GM21528 (cell line): ENCODE results near the gene MYOCD.

Experiments used
- ATAC-seq: cut with Tn5 transposase; IDR thresholded peaks from one replicate; pipeline ENCODE4 v1.9.1; 2021; ENCODE audit warnings: mild to moderate bottlenecking, moderate library complexity; ENCODE audit not compliant: unreplicated experiment, low FRiP score

Gene MYOCD

GRCh38 chr17:12706070-12706469, 40.4 kb downstream of the MYOCD start:
- no peak for ATAC-seq

DNA sequence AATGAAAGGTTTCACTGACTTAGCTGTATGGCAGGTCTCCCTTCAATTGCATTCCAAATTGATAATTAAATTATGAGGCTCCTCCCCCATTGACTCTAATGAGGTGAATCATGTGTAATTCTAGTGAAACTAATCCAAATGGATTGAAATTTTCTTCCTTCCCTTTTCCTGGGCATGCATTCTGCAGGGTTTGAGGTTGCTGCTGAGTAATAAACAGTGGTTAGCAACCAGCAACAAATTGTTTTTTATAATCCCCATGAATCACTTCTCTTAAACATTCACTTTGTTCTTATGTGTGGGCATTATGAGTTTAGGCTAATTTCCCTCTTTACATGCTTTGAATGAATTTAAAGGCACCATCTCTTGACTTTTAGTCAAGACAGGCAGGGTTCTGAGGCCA, 43.4 kb downstream of the MYOCD start:
- no peak for ATAC-seq

- ATAC-seq: no peak
Measured at GRCh38 chr17:12712415-12712814, 46.7 kb downstream of the MYOCD start.

DNA sequence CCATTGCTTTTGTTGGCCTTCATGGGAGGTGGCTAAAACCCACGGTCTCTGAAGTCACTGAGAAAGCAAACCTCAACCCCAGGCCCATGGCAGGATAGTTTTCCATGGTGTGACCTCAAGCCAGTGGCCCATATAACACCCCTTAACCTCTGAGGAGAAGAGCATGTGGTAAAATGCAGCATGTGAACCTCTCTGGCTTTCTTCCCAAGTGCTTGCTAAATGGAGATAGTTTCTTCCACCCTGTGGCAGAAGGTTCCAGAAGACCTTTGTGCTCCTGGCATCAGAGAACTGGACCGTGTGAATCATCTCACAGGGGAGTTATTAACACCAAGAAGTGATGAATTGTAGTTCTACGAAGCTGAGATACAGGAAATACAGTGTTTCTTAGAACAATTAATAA, 47.3 kb downstream of the MYOCD start:
- no peak for ATAC-seq

GRCh38 chr17:12719948-12720347, 54.3 kb downstream of the MYOCD start:
- ATAC-seq: no peak

- no peak for ATAC-seq
Measured at GRCh38 chr17:12721581-12721980, 55.9 kb downstream of the MYOCD start.

GRCh38 chr17:12722282-12722681, 56.6 kb downstream of the MYOCD start:
- ATAC-seq: no peak

DNA sequence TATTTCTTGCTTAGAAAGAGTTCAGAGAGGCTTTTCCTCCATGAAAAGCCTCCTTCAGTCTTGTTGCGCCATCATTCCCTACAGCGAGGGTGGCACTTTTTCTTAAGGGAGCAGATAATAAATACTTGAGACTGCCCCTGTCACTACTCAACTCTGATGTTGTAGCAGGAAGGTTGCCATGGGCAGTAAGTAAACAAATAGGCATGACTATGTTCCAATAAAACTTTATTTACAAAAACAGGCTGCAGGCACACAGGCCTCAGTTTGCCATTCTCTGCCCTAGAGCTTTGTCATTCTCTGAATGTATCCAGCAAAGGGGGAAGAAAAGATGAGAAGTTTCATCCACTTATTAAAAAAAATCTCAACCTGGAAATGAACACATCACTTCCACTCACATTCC, 60.4 kb downstream of the MYOCD start:
- ATAC-seq: no peak

- no peak for ATAC-seq
Measured at GRCh38 chr17:12727076-12727760, 61.5 kb downstream of the MYOCD start.

DNA sequence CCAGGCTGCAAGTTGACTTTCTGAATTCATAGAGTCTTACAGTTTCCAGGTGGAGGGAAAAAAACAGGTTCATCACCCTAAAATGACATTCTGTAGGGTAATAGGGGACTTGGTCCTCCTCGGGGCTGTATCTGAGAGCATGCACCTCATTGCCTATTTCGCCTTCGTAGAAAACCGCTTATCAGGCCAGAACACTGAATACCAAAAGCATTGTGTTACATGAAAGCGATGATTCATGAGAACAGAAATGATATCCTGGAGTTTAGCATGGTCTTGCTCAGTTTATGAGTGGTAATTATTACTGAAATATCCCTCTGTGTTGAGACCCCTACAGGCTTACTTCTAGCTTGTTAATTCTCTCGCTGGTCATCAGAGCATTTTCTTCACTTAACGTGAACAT, 62.2 kb downstream of the MYOCD start:
- ATAC-seq: no peak

DNA sequence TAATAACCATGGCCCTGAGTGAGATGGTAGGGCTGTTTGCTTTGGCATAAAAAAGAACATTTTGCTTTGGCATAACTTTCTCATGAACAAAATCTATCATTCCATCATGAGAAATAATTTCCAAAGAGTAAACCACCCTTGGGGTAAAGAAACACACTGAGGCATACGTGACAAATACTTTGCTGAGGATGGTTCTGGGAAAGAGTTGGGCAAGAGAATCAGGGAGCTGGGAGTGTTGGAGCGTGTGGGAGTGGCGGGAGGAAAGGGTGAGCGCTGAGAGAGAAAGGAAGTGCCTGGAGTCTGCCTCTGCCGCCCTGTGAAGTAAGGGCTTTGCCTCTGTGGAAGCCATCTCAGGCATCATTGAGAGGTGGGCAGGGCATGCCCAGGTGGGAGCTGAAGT, 63.4 kb downstream of the MYOCD start:
- ATAC-seq: no peak

GRCh38 chr17:12730421-12730820, 64.7 kb downstream of the MYOCD start:
- ATAC-seq: no peak

DNA sequence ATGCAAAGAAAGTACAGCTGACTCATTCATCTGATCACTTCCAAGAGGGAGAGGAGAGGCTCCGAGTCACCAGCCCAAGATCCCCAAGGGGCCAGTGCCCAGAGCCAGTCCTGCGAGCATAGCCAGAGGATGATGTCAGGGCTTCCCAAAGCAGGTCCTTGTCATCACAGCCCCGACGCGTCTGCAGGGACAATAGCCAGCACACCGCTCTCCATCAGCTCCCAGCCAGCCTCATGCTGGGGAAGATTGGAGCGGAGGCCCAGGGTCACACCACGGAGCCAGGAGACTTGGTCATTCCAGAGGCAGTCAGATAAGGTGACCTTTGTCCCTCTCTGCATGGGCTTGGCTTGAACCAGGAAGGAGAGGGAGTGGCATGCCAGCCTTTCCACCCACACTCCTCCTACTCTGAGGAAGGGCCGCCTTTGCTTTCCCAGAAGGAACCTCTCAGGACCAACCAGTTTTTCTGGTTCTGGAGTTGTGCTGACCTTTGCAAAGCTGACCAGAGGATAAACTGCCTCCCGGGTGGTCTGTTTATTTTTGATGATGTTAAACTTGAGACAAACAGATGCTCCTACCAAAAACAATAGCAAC, 65.3 kb downstream of the MYOCD start:
- ATAC-seq: no peak

GRCh38 chr17:12731839-12732238, 66.1 kb downstream of the MYOCD start:
- ATAC-seq: no peak

GRCh38 chr17:12732366-12732765, 66.7 kb downstream of the MYOCD start:
- no peak for ATAC-seq

- no peak for ATAC-seq
Measured at GRCh38 chr17:12734926-12735325, 69.2 kb downstream of the MYOCD start.

DNA sequence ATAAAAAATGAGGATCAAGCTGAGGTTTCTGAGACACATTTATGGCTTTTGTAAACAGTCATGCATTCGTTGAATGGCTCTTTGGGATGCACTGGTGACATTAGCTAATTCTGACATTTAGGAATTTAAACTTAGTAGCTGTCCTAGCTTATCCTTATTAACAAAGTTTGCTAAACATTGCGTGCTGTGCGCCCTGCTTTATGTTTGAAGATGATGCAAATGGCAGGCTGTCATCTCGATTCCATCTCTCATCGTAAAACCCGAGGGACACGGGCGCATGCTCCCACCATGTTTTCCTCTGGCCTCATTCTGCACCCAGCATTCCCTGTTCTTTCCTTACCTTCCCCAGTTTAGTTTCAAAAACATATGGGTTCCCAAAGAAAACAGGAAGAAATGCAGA, 69.8 kb downstream of the MYOCD start:
- ATAC-seq: no peak

DNA sequence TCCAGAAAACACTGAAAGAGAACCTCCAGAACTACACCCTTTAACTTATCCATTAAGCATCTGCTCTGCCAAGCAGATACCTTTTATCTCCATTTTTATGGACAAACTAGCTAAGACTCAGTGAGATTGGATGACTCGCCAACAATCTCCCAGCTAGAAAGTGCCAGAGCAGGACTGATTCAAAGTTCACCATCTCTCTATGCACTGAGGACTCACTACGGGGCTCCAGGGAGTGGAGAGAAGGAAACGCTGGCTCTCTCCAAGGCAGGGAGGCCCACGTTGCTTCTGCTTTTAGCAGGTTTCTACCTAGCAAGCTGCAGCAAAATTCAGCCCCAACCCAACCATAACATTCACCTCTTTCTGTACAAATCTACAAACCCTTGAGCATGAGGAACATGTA, 70.8 kb downstream of the MYOCD start:
- ATAC-seq: no peak

GRCh38 chr17:12737740-12738469, 72.2 kb downstream of the MYOCD start:
- no peak for ATAC-seq

- ATAC-seq: no peak
Measured at GRCh38 chr17:12738624-12739023, 72.9 kb downstream of the MYOCD start.

- ATAC-seq: no peak
Measured at GRCh38 chr17:12739500-12739899, 73.8 kb downstream of the MYOCD start.

- no peak for ATAC-seq
Measured at GRCh38 chr17:12743046-12743445, 77.4 kb downstream of the MYOCD start.
